SH-SY5Y (cell line): Measurements from ENCODE around the gene DALRD3.

Experiments
- GATA2 ChIP-seq: IDR thresholded peaks from 2 replicates; pipeline ENCODE4 v1.6.1; 2011; ENCODE audit warnings: mild to moderate bottlenecking, low read depth, low read length
- GATA3 ChIP-seq: IDR thresholded peaks from 2 replicates; pipeline ENCODE4 v1.6.1; 2011; ENCODE audit warnings: low read depth, mild to moderate bottlenecking, low read length, moderate library complexity

Gene DALRD3

GRCh38 chr3:49004352-49005302 lies 13.8 kb downstream of the DALRD3 start:
- TF ChIP-seq GATA2 (no peak), GATA3 (no peak)

GRCh38 chr3:49001155-49001554 lies 17.2 kb downstream of the DALRD3 start:
- no peak for TF ChIP-seq GATA3
- TF ChIP-seq GATA2: no peak

DNA sequence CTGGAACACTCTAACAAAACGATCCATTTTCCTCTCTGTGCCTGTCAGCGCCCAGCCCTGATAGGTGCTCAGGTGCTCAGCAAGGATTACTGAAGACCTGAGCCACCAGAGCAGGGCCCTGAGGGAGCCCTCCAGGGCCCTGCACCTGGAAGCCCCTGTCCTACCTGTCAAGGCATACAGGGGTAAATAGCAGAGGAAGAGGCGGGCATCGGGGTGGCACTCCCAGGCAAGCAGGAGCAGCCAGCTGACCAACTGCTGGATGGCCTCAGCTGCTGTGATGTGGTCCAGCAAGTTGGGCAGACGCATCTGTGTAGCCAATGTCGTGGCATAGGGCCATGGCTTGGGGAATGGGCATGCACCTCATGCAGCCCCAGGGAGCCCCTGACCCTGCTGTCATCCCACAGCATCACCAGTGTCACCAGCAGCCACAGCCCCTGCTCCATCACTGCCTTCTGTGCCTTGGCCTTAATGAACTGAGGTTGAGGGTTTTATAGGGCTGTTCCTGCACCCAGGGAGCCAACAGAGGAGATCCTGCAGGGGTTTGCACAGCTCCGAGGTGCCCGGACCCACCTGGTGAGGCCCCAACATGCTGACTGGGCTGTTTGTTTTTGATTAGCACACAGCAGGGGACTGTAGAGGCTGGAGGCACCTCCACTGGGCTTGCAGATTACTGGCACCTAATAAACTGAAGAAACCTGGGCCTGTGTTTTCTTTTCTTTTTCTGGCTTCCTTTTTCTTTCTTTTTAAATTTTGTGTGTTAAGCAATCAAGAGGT lies 19.1 kb downstream of the DALRD3 start:
- no peak for TF ChIP-seq GATA3
- TF ChIP-seq GATA2: no peak

GRCh38 chr3:48997714-48998637 lies 20.4 kb downstream of the DALRD3 start:
- TF ChIP-seq GATA2: no peak
- TF ChIP-seq GATA3: no peak

DNA sequence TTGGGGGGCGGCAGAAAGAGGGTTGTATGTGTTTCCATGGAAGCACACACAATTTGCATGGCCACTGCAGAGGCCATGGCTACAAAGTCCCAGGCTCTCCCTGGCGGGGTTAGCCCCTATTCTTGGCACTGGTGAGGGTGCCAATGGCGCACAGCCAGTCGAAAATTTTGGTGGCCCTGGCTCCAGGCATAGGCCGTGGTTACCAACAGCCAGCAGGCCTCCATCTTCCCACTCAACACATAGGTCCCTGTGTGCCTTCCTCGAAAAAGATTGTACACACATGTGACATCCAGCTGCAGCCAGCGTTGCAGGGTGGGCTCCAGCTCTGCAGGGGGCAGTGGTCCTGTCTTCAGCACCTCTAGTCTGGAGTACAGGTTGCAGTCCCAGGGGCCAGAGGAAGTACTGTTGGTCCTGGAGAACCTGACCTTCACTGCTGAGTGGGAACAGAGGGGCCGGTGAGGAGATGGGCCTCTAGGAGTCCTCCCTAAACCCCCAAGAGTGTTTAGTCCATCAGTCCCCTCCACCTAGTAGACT lies 21.2 kb downstream of the DALRD3 start:
- TF ChIP-seq GATA2: no peak
- TF ChIP-seq GATA3: no peak

DNA sequence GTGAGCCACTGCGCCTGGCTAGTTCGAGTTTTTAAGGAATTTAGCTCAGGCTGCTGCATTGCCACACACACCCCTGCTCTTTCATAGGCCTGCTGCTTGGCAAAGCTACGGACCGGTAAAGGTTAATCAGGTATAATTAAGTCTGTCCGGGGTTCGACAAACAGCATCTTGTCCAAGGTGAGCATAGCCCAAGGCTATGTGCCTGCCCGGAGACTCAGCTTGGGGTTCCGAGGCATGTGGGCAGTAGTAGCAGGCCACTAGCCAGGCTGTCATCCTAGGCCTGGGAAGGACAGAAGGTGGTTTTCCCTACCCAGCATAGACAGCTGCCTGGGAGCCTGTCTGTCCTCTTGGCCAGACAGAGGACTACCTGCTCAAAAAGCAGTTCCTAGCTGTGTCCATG lies 21.7 kb downstream of the DALRD3 start:
- no peak for TF ChIP-seq GATA2
- no peak for TF ChIP-seq GATA3

DNA sequence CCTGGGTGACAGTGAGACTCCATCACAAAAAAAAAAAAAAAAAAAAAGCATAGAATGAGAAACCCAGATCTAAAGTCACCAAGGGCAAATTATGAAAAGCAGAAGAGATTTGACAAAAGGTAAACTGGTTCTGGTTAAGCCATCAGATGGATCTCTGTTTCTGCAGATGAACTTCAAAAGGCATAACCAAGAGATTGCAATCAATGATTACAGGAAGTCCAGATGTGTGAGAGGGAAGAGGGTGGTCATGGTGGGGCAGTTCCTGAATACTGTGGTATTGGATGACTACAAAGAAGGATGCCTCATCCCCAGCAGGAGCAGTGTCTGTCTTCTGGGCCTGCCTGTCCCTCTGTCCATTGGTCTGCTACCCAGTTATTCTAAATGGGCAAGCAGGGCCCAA lies 24.5 kb downstream of the DALRD3 start:
- peak; percentile 54; the same call in 1 of the 2 replicates for TF ChIP-seq GATA2
- no peak for TF ChIP-seq GATA3

GRCh38 chr3:48991851-48992545 lies 26.4 kb downstream of the DALRD3 start:
- TF ChIP-seq GATA2 (no peak), GATA3 (no peak)

GRCh38 chr3:48990636-48991469 lies 27.5 kb downstream of the DALRD3 start:
- TF ChIP-seq GATA2: no peak
- TF ChIP-seq GATA3: no peak

GRCh38 chr3:48989796-48990635 lies 28.4 kb downstream of the DALRD3 start, which contains the start of gene P4HTM:
TSS of gene P4HTM (plus strand) at chr3:48990241. CDS start at chr3:48990257, 16 bp downstream.
- TF ChIP-seq GATA2 (no peak), GATA3 (no peak)

GRCh38 chr3:48989126-48989795 lies 29.1 kb downstream of the DALRD3 start:
- TF ChIP-seq GATA3 (no peak), GATA2 (no peak)
